Bronchus fibroblast of lung (primary cell): ENCODE data around the gene OR8B12. TPM values are rescaled to one million over a fixed set of nuclear protein-coding genes. Genes with fewer than 3 reads are reported as not detected.

Experiments
- total RNA-seq: library from RNA; depleted of rRNA; stranded (reverse); fragments of >200 nt; gene quantifications from 2 replicates; pipeline ENCODE4 v1.2.3, GENCODE V29; 2015

The OR8B12 gene
- total RNA-seq: not detected in 2 replicates

GRCh38 chr11:124543554-124543953 lies at the start of gene OR8B12:
TSS of gene OR8B12 (minus strand) at chr11:124543654. CDS start at chr11:124543654, 0 bp downstream.

GRCh38 chr11:124569697-124570096 lies 26.2 kb upstream of the OR8B12 start, which contains the start of gene OR8A1:
TSS of gene OR8A1 (plus strand) at chr11:124569997. CDS start at chr11:124570120, 123 bp downstream.

Other genes with a start within 250 kb of the OR8B12 start
- gene OR8D1, start 229.7 kb downstream of the OR8B12 start, total RNA-seq: not detected in 2 replicates
- not detected in 2 replicates for gene OR8D2, start 223.5 kb downstream of the OR8B12 start, total RNA-seq
- gene OR8B2, start 159.2 kb downstream of the OR8B12 start, total RNA-seq: not detected in 2 replicates
- gene OR8B3, start 144.6 kb downstream of the OR8B12 start, total RNA-seq: not detected in 2 replicates
- gene OR8B4, start 118.8 kb downstream of the OR8B12 start, total RNA-seq: not detected in 2 replicates
- gene OR8B8, start 98.0 kb downstream of the OR8B12 start, total RNA-seq: not detected in 2 replicates
- gene OR8A1, start 26.3 kb upstream of the OR8B12 start, total RNA-seq: not detected in 2 replicates
- gene PANX3, start 67.8 kb upstream of the OR8B12 start, total RNA-seq: not detected in 2 replicates
- 18.5 and 20.5 TPM in 2 replicates for gene TBRG1, start 79.2 kb upstream of the OR8B12 start, total RNA-seq
- 9.4 and 10.9 TPM in 2 replicates for gene SIAE, start 130.1 kb upstream of the OR8B12 start, total RNA-seq
- 25.2 and 33.1 TPM in 2 replicates for gene SPA17, start 130.2 kb upstream of the OR8B12 start, total RNA-seq
- gene NRGN, start 196.3 kb upstream of the OR8B12 start, total RNA-seq: 6.6 and 7.1 TPM in 2 replicates
- gene VSIG2, start 208.6 kb upstream of the OR8B12 start, total RNA-seq: 0.17 and 0.74 TPM in 2 replicates
- under 0.01 and 0.17 TPM in 2 replicates for gene ESAM, start 218.6 kb upstream of the OR8B12 start, total RNA-seq